ENCODE measurements around the gene APOL2. TPM values are rescaled to one million over a fixed set of nuclear protein-coding genes. Genes with fewer than 3 reads are reported as not detected.

Gene APOL2
- polyA plus RNA-seq, 1 donor (not counting 4 experiments of a cell fraction or from before 2014, with no cell fraction given) = 8.9 TPM

DNA sequence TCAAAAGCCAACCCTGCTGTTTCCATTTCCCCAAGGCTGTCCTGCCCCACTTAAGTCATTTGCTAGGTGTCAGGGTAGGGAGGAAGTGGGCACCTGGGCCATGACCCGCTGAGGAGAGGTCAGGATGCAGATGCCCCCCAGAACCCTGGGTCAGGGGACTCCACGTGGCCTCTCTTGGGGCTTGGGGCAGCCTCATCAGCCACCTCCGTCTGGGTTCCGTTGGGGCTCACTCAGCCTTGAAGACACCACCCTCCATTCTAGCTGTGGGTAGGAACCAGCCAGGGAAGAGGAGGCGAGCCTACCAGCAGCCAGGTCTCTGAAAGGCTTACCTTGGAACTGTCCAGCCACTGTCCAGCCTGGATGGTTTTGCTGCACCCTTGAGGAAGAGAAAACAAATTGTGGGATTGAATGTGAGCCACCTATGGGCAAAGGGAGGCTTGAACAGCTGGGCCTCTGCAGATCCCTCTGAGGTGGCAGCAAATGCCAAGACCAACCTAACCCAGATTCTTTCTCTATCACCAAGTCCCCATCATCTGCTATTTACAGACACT lies 40.3 kb downstream of the APOL2 start:
- H4K20me1 ChIP-seq (ENCODE audit: control insufficient read depth, extremely low read depth, insufficient read depth, low read length) = no peaks in the 10 kb centered on the region
- no peaks in the 10 kb centered on the region for H3K79me2 ChIP-seq (ENCODE audit: control insufficient read depth, insufficient read depth, low read length)
- no peak overlapping the region for H3K9ac ChIP-seq (ENCODE audit: control insufficient read depth, extremely low read depth, insufficient read depth, low read length)
- no peak overlapping the region for H3K27ac ChIP-seq (ENCODE audit: control insufficient read depth, insufficient read depth, low read length)
- no peaks in the 10 kb centered on the region for H3K9me3 ChIP-seq (ENCODE audit: control insufficient read depth, low read depth, low read length)
- H3K36me3 ChIP-seq (ENCODE audit: control insufficient read depth in 2 of 2, extremely low read depth in 1 of 2, insufficient read depth in 2 of 2, low read length in 2 of 2) = no peaks in the 10 kb centered on the region
- TF ChIP-seq EZH2 (IDR thresholded peaks at IDR 0.05; ENCODE audit: low read length) = no peak
- TF ChIP-seq, protein P1, sequence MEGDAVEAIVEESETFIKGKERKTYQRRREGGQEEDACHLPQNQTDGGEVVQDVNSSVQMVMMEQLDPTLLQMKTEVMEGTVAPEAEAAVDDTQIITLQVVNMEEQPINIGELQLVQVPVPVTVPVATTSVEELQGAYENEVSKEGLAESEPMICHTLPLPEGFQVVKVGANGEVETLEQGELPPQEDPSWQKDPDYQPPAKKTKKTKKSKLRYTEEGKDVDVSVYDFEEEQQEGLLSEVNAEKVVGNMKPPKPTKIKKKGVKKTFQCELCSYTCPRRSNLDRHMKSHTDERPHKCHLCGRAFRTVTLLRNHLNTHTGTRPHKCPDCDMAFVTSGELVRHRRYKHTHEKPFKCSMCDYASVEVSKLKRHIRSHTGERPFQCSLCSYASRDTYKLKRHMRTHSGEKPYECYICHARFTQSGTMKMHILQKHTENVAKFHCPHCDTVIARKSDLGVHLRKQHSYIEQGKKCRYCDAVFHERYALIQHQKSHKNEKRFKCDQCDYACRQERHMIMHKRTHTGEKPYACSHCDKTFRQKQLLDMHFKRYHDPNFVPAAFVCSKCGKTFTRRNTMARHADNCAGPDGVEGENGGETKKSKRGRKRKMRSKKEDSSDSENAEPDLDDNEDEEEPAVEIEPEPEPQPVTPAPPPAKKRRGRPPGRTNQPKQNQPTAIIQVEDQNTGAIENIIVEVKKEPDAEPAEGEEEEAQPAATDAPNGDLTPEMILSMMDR (optimal IDR thresholded peaks at IDR 0.05 in 1 of 3, IDR thresholded peaks at IDR 0.05 in 1 of 3, conservative IDR thresholded peaks at IDR 0.05 in 1 of 3; ENCODE audit: extremely low read depth in 1 of 3, insufficient read depth in 2 of 3, low read length in 3 of 3) = no peak
- peaks cover 6% of the 10 kb centered on the region for H3K4me1 ChIP-seq (ENCODE audit: control insufficient read depth, extremely low read depth, insufficient read depth, low read length)
- no peak overlapping the region for H3K4me2 ChIP-seq (ENCODE audit: control insufficient read depth, extremely low read depth, insufficient read depth, low read depth, low read length)
- H3K9me1 ChIP-seq (ENCODE audit: control insufficient read depth, extremely low read depth, insufficient read depth, low read length) = no peaks in the 10 kb centered on the region
- dilution Hi-C loops (cut with MboI; ENCODE audit: extremely low pct_ligation_motif_present, low sequenced_read_pairs) = no loop called here
- H3K4me3 ChIP-seq (ENCODE audit: control insufficient read depth in 2 of 3, extremely low read depth in 1 of 3, insufficient read depth in 2 of 3, low read depth in 1 of 3, low read length in 3 of 3) = no peak overlapping the region
- no peak overlapping the region for H2AFZ ChIP-seq (ENCODE audit: control insufficient read depth, low read length)
- FAIRE-seq (no peak), DNase-seq (ENCODE audit: low read depth, low spot score) (no peak)
- H3K27me3 ChIP-seq (ENCODE audit: control insufficient read depth, extremely low read depth, insufficient read depth, low read length) = peaks cover 5% of the 10 kb centered on the region

DNA sequence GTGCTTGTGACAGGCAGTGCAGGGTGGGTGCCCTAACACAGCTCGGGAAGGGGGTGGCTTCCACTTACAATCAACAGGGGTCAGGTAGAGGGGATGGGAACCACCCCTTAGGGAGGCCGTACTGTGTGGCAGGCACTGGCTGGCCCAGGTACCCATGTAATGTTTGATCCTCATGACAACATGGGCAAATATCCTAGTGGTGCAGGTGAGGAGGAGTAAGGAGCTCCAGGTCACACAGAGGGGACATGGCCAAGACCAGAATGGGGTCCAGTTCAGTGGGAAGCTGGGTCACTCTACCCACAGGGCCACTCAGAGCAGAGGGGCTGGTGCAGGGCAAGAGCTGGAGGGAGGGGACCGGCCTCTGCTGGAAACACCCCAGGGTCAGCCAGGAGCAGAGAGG lies 40.8 kb downstream of the APOL2 start:
- no peaks in the 10 kb centered on the region for H3K79me2 ChIP-seq (ENCODE audit: control insufficient read depth, insufficient read depth, low read length)
- dilution Hi-C loops (cut with MboI; ENCODE audit: extremely low pct_ligation_motif_present, low sequenced_read_pairs) = no loop called here
- peaks cover 5% of the 10 kb centered on the region for H3K27me3 ChIP-seq (ENCODE audit: control insufficient read depth, extremely low read depth, insufficient read depth, low read length)
- H3K4me3 ChIP-seq (ENCODE audit: control insufficient read depth in 2 of 3, extremely low read depth in 1 of 3, insufficient read depth in 2 of 3, low read depth in 1 of 3, low read length in 3 of 3) = no peak overlapping the region
- H3K9ac ChIP-seq (ENCODE audit: control insufficient read depth, extremely low read depth, insufficient read depth, low read length) = no peak overlapping the region
- no peak overlapping the region for H2AFZ ChIP-seq (ENCODE audit: control insufficient read depth, low read length)
- H3K4me1 ChIP-seq (ENCODE audit: control insufficient read depth, extremely low read depth, insufficient read depth, low read length) = peaks cover 6% of the 10 kb centered on the region
- FAIRE-seq (no peak), DNase-seq (ENCODE audit: low read depth, low spot score) (no peak)
- no peak for TF ChIP-seq EZH2 (IDR thresholded peaks at IDR 0.05; ENCODE audit: low read length)
- TF ChIP-seq, protein P1 (optimal IDR thresholded peaks at IDR 0.05 in 1 of 3, IDR thresholded peaks at IDR 0.05 in 1 of 3, conservative IDR thresholded peaks at IDR 0.05 in 1 of 3; ENCODE audit: extremely low read depth in 1 of 3, insufficient read depth in 2 of 3, low read length in 3 of 3) = no peak
- H3K4me2 ChIP-seq (ENCODE audit: control insufficient read depth, extremely low read depth, insufficient read depth, low read depth, low read length) = no peak overlapping the region
- no peak overlapping the region for H3K27ac ChIP-seq (ENCODE audit: control insufficient read depth, insufficient read depth, low read length)
- H3K9me1 ChIP-seq (ENCODE audit: control insufficient read depth, extremely low read depth, insufficient read depth, low read length) = no peaks in the 10 kb centered on the region
- no peaks in the 10 kb centered on the region for H3K9me3 ChIP-seq (ENCODE audit: control insufficient read depth, low read depth, low read length)
- H3K36me3 ChIP-seq (ENCODE audit: control insufficient read depth in 2 of 2, extremely low read depth in 1 of 2, insufficient read depth in 2 of 2, low read length in 2 of 2) = no peaks in the 10 kb centered on the region
- H4K20me1 ChIP-seq (ENCODE audit: control insufficient read depth, extremely low read depth, insufficient read depth, low read length) = no peaks in the 10 kb centered on the region

All from keratinocyte (primary cell).